Endodermal cell (in vitro differentiated cells): Measurements from ENCODE around the gene TFB2M. TPM values are rescaled to one million over a fixed set of nuclear protein-coding genes. Genes with fewer than 3 reads are reported as not detected.

Experiments used
- DNase-seq: peaks from one replicate; pipeline ENCODE4 v3.0.0-alpha.2; 2017
- H3K27ac ChIP-seq: 2 replicates; pipeline ENCODE4 v1.5.1; 2013; ENCODE audit warnings: mild to moderate bottlenecking, low read depth, low read length, moderate library complexity
- H3K27me3 ChIP-seq: 2 replicates; pipeline ENCODE4 v1.6.1; 2013; ENCODE audit warnings: mild to moderate bottlenecking, low read length, moderate library complexity; ENCODE audit not compliant: insufficient read depth, control insufficient read depth, poor library complexity, severe bottlenecking
- H3K36me3 ChIP-seq: 2 replicates; pipeline ENCODE4 v1.7.0; 2013; ENCODE audit warnings: mild to moderate bottlenecking, low read length, moderate library complexity; ENCODE audit not compliant: control insufficient read depth, insufficient read depth
- H3K4me1 ChIP-seq: one replicate; pipeline ENCODE4 v1.7.0; 2013; ENCODE audit warnings: low read length; ENCODE audit not compliant: control insufficient read depth, insufficient read depth
- H3K4me3 ChIP-seq: 2 replicates; pipeline ENCODE4 v1.5.1; 2013; ENCODE audit warnings: mild to moderate bottlenecking, low read length, moderate library complexity
- H3K9ac ChIP-seq: 2 replicates; pipeline ENCODE4 v1.6.1; 2013; ENCODE audit warnings: mild to moderate bottlenecking, low read length, moderate library complexity; ENCODE audit not compliant: poor library complexity, severe bottlenecking; ENCODE audit errors: extremely low read depth
- H3K9me3 ChIP-seq: 2 replicates; pipeline ENCODE4 v1.6.1; 2013; ENCODE audit warnings: mild to moderate bottlenecking, low read length, moderate library complexity; ENCODE audit not compliant: control insufficient read depth
- H3K27ac Mint-ChIP-seq: 2 replicates; pipeline ENCODE4 v1.8.0; 2020; ENCODE audit warnings: mixed read lengths
- H3K27me3 Mint-ChIP-seq: 2 replicates; pipeline ENCODE4 v1.8.0; 2021; ENCODE audit warnings: mild to moderate bottlenecking, mixed read lengths; ENCODE audit not compliant: insufficient read depth
- H3K36me3 Mint-ChIP-seq: 2 replicates; pipeline ENCODE4 v1.8.0; 2020; ENCODE audit warnings: low read depth, mixed read lengths
- H3K4me1 Mint-ChIP-seq: 2 replicates; pipeline ENCODE4 v1.8.0; 2020; ENCODE audit warnings: mixed read lengths
- H3K4me3 Mint-ChIP-seq: 2 replicates; pipeline ENCODE4 v1.8.0; 2020; ENCODE audit warnings: mild to moderate bottlenecking, moderate library complexity, mixed read lengths
- H3K9me3 Mint-ChIP-seq: 2 replicates; pipeline ENCODE4 v1.8.0; 2020; ENCODE audit warnings: mild to moderate bottlenecking, mixed read lengths
- CTCF ChIP-seq: fragments of 200-600 bp; sonication (generic); conservative IDR thresholded peaks from 2 replicates; pipeline ENCODE4 v1.5.0; 2021; ENCODE audit warnings: antibody characterized with exemption, mild to moderate bottlenecking
- WGBS, 2 experiments: methylation state at CpG; one replicate each; pipeline versions ENCODE4 v1.1.5 to v1.1.7; 2013; ENCODE audit warnings: missing lambda C conversion rate in 2 of 2, mixed read lengths in 1 of 2; ENCODE audit not compliant: insufficient coverage in 1 of 2, insufficient read length in 1 of 2; 5-methylcytosine and 5-hydroxymethylcytosine counted together
- total RNA-seq, 2 donors: library from RNA; stranded (reverse); fragmentation: NEBNext Ultra II Directional in 1 of 2; extraction: Animal tissue kit (Norgen Biotek cat#: 25700) in 1 of 2; gene quantifications; 2 replicates in 1 of 2; 3 replicates in 1 of 2; pipeline ENCODE4 v1.2.1, GENCODE V29; 2021

TFB2M gene
- total RNA-seq, 2 donors from 2014 or later, result 13.2 to 13.7 TPM

DNA sequence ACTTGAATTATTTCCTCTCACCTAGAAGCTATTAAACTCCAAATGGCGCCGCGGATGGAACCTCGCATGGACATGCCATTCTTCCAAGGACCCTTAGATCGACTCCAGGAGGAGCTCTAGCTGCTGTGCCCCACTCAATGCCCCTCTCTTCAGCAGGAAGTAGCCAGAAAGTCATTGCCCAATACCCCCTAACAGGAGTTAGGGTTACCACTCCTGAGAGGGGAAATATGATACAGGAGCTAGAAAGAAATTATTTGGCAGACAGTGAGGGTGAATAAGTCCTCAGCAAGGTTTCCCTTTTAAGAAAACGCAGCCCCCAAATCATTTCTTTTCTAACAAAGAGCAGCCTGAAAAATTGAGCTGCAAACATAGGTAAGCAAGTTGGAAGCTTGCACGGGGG lies 28.6 kb downstream of the TFB2M start:
- H3K36me3 Mint-ChIP-seq, result peaks cover 20% of the 10 kb centered on the region
- Histone ChIP-seq H3K9ac (no peak overlapping the region), H3K36me3 (peaks cover 11% of the 10 kb centered on the region), H3K27ac (no peak overlapping the region), H3K27me3 (peaks cover 14% of the 10 kb centered on the region), H3K9me3 (peaks cover 5% of the 10 kb centered on the region), H3K4me1 (peaks cover 3% of the 10 kb centered on the region), H3K4me3 (no peak overlapping the region)
- no peak for TF ChIP-seq CTCF
- no peak overlapping the region for H3K27ac Mint-ChIP-seq
- H3K9me3 Mint-ChIP-seq, result peaks cover 3% of the 10 kb centered on the region
- no peak for DNase-seq
- H3K27me3 Mint-ChIP-seq, result peaks cover 11% of the 10 kb centered on the region
- WGBS, 2 experiments, result 74 to 75% methylated on average over 5 to 7 of the region's 7 CpGs
- no peak overlapping the region for H3K4me3 Mint-ChIP-seq
- peaks cover 2% of the 10 kb centered on the region for H3K4me1 Mint-ChIP-seq

DNA sequence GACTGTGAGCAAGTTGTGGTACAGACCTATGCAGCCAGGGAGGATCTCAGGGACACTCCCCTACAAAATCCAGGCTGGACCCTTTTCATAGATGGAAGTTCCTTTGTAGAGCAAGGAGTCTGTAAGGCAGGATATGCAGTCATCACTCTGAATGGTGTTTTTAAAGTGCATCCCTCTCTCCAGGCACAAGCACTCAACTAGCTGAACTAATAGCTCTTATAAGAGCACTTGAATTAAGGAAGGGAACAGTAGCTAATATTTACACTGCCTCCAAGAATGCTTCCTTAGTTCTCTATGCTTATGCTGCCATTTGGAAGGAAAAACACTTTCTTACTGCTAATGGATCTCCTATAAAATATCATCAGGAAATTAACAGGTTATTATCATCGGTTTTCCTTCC lies 31.9 kb downstream of the TFB2M start:
- Mint-ChIP-seq H3K27me3 (peaks cover 19% of the 10 kb centered on the region), H3K9me3 (peaks cover 29% of the 10 kb centered on the region), H3K36me3 (peaks cover 9% of the 10 kb centered on the region), H3K27ac (no peak overlapping the region), H3K4me3 (no peak overlapping the region), H3K4me1 (peaks cover 2% of the 10 kb centered on the region)
- Histone ChIP-seq H3K9me3 (peaks cover 34% of the 10 kb centered on the region), H3K4me1 (peaks cover 3% of the 10 kb centered on the region), H3K27ac (no peak overlapping the region), H3K9ac (no peak overlapping the region), H3K27me3 (peaks cover 14% of the 10 kb centered on the region), H3K4me3 (no peak overlapping the region), H3K36me3 (no peaks in the 10 kb centered on the region)
- DNase-seq, result no peak
- TF ChIP-seq CTCF, result no peak
- 88% methylated on average over 1 of the region's 1 CpG; no CpG with 5 or more reads in 1 of the 2 experiments for WGBS, 2 experiments

- Mint-ChIP-seq H3K4me3 (no peak overlapping the region), H3K4me1 (peaks cover 2% of the 10 kb centered on the region), H3K9me3 (peaks cover 31% of the 10 kb centered on the region), H3K36me3 (peaks cover 7% of the 10 kb centered on the region), H3K27ac (no peak overlapping the region), H3K27me3 (peaks cover 19% of the 10 kb centered on the region)
- WGBS, 2 experiments, result 75 to 76% methylated on average over 2 of the region's 2 CpGs
- H3K4me1 ChIP-seq, result peaks cover 3% of the 10 kb centered on the region
- H3K27ac ChIP-seq, result no peak overlapping the region
- H3K36me3 ChIP-seq, result no peaks in the 10 kb centered on the region
- no peak overlapping the region for H3K4me3 ChIP-seq
- H3K9ac ChIP-seq, result no peak overlapping the region
- TF ChIP-seq CTCF, result no peak
- H3K9me3 ChIP-seq, result peaks cover 34% of the 10 kb centered on the region
- peaks cover 14% of the 10 kb centered on the region for H3K27me3 ChIP-seq
- no peak for DNase-seq
Observed at GRCh38 chr1:246533371-246533905, 32.6 kb downstream of the TFB2M start.
